Dermis microvascular lymphatic vessel endothelial cell (primary cell): Measurements from ENCODE around the gene XRRA1. TPM values are rescaled to one million over a fixed set of nuclear protein-coding genes. Genes with fewer than 3 reads are reported as not detected.

Experiments used
- DNase-seq, 2 donors: peaks; one replicate each; pipeline versions ENCODE4 v3.0.0 to v3.0.0-alpha.2; 2010; ENCODE audit warnings: low read depth in 2 of 2
- total RNA-seq: library from RNA; depleted of rRNA; stranded (reverse); fragments of >200 nt; gene quantifications from 2 replicates; pipeline ENCODE4 v1.2.1, GENCODE V29; 2014

Gene XRRA1
- total RNA-seq, 1 donor from 2014 or later = 6.2 TPM

DNA sequence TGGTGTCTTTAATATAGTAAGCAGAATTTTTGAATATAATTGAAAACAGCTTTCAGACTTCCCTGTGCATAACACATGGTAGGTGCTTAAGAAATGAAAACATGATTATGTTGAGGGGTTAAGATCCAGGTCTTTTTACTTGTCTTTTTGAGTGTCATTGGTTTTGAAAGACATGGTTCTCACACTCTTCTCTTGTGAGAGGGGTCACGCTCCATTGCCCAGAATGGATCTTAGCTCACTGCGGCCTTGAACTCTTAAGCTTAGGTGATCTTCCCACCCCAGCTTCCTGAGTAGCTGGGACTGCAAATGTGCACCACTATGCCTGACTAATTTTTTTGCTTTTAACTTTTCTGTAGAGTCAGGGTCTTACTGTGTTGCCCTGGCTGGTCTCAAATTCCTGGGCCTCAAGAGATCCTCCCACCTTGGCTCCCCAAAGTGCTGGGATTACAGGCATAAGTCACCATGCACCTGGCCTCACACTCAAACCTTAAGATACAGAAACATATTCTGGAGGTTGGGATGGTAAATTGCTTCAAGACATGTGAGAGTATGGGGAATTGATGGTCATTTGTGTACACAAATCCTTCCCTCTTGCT lies 1.6 kb upstream of the XRRA1 start:
- no peak for DNase-seq

DNA sequence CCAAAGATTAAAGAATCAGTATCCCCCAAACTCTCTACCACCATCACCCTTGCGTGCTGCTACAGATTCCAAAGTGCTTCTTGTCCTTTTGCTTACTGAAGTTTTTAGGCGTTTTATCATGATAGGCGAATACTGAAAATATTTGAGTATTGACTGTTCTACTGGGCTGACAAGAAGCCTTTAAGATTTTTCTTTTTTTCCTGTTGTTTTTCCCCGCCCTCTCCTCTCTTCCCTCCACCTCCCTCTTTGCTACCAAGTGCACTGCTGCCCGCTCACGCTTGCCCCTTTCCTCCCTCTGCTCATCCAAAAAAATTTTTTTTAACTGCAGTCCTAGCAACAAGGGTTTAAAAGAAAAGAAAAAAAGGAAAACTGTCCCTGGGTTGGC lies 854 bp upstream of the XRRA1 start:
- peak in 1 of 2 donors; percentile 27 for DNase-seq

DNA sequence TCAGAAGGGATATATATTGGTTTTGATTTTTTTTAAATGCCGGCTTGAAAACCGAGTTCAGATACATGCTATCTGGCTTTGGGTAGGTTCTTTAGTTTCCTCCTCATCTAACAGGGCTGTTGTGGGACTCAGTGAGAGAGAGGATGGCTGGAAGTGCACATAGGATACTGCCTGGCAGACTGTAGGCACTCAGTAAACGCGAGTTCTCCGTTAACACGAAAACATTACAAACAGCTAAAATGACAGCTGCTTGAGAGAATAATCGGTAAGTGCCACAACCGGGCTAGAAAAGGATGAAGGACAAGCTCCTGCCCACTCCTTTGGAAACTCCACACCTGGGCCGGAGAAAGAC lies 369 bp downstream of the XRRA1 start:
- peak in 1 of 2 donors; percentile 33 for DNase-seq

DNA sequence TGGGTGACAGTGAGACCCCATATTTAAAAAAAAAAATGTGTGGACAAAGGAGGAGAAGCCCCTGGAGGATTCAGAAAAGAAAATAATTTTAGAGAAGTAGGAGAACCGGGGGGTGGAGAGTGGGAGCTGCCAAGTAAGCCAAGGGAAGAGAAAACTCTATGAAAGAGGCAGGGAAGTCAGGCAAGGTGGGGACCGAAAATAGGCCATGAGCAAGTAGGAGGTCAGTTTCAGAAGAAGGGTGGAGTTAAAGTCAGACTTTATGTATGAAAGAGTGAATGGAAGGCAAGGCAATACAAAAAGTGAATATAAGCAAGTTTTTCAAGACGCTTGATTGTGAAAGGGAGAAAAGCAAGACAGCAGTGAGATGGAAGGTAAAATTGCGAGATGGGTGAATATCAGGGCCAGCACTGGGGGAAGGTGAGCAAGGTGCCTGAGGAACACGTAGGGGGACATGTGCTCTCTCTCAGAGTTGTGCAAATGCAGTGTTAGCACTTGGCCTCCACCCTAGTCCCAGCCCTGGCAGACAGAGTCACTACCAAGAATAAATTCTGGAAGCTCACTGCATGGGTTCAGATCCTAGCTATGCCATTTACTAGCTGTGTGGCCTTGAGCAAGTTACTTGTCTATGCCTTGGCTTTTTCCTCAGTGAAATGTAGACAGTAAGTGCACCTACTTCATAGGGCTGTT lies 6.7 kb downstream of the XRRA1 start:
- no peak for DNase-seq

DNA sequence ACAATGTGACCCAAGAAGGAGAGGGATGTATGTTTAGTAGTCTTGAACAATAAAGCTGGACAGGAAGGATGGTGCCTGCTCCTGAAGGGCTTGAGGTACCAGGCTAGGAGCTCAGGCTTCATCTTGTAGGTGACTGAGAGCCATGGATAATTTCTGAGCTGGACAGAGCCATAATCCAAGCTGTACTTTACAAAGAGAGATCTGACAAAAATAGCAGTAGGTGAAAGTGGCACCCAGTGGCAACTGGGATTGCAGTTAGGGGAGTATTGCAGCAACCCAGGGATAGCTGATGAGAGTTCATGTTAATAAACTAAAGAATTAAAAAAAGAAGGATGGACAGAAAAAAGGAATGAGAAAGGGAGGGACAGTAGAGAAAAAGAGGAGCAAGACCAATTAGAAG lies 7.4 kb downstream of the XRRA1 start:
- DNase-seq = no peak

DNA sequence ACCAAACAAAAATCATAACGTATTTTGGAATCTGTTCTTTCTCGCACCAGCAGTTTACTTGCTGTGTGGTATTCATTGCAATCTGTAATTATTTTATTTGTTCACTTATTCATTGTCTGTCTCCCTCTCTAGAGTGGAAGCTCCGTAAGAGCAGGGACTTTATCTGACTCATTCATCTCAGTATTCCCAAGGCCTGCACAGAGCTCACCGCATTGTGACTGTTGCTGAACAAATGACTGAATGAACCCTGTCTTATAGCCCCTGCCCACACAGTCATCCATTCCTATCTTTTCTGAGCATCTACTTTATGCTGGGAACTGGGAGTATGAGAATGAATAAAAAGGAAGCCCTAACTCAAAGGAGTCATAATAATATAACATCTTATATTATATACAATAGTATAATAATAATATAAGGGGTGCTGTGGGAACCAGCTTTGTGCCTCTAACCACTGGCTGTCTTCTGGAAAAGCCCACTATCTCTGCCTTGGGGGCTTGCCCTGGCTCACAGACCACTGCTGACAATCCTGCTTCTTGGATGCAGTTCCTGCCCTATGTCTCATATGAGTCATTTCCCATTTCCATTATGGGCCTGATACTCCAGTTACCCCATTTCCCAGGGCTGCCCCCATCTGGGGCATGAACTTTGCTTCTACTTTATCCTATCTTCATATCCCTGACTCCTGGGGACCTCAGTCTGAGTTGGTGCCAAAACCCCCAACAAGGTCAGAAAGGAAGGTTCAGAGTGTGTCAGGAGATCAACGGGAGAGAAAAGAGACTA lies 11.0 kb downstream of the XRRA1 start:
- peak; percentile 18 to 76 for DNase-seq

DNA sequence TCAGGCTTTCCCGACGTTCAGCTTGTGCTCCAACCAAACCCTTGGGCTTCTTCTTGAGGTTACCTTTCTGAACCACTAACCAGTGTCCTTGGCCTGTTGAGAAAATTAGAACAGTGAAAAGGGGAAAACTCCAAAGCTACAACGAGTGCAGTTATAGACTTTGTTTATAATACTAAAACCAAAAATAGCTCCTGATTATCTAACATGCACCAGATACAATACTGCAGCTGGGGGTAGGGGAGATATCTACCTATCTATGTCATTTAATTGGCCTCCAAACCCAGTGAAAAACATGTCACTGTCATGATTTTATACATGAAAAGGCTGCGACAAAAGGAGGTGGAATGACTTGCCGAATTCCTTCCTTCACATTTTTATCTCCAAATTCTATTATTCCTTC lies 11.9 kb downstream of the XRRA1 start:
- DNase-seq = no peak

DNA sequence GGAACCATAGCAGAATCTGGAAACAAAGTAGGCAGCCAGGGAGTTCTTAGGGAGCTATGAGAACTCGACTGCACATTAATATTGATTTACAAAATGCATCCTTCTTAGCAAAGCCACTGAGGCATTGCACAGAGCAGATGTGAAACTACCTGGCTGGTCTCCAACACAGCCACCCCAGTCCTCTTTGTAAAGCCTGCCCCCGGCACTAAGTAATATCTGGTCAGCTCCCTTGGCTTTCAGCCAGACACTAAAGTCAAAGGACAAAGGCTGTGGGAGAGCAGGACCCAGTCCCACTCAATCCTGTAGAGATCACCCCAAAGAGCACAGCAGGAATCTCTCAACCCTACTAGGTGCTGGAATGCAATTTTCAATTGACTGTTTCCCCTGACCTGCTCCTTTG lies 12.8 kb downstream of the XRRA1 start:
- no peak for DNase-seq

DNA sequence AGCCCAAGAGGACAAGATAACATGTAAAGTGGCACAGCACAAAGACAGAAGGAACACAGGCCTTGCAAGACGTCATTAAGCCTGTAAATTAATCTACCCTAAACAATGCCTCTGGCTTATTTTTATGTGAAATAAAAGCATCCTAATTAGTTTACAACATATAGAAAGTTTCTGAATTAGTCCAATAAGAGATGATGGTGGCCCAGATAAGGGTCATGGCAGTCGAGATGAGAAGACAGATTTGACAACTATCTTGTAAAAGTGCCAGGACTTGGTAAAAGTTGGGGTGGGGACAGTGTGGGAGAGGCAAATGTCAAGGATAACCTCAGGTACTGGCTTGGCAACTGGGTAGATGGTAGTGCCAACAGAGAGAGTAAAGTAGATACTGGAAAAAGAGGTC lies 13.6 kb downstream of the XRRA1 start:
- no peak for DNase-seq

DNA sequence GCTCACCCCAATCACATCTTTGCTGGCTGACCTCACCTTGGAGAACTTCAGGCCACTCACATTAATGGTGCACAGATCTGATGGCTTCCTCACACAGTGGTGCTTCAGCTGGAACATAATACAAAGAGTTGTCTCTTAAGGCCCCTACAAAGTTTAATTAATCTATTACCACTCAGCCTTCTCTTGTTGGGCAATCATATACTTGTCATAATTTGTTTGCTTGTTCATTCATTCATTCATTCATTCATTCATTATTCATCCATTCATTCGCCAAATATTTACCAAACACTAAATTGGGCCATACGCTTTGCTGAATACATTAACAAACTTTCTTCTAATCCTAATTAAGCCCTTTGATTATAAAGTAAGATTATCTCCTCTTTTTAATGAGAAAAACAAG lies 15.1 kb downstream of the XRRA1 start:
- DNase-seq = no peak

DNA sequence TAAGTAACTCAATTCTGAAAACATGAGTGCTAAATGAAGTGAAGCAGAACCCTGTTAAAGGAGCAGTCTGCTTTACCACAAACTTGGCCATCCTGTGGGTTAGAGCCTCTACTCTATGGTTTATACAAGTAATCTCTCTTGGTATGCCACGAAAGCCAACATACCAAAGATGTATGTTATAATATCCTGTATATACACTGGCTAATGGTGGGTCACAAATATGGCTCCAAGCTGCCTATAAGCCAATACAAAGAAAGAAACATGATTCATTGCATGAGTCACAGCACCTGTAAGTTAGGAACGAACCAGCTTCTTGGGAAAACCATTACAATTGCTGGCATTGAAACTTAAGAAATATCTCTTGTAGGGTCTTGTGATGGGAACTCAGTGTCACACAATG lies 16.1 kb downstream of the XRRA1 start:
- DNase-seq = peak in 1 of 2 donors; percentile 62

DNA sequence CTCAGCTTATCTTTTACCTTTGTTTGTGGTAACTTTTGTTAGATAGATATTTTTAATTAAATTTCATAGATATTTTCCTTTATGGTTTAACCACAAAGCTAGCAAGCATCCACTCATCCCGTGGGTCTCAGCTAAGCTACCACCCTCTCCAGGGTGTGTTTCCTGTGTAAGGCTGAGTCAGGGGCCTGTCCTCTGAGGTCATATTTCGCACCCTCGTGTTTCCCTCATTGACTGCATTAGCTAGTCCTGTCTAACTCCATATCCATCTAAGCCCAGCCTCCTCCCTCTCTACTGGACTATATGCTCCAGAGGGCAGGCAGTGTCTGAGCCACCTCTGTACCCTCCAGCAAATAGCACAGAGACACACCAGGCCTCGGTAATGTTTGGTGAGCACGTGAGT lies 16.7 kb downstream of the XRRA1 start:
- DNase-seq = peak in 1 of 2 donors; percentile 68

DNA sequence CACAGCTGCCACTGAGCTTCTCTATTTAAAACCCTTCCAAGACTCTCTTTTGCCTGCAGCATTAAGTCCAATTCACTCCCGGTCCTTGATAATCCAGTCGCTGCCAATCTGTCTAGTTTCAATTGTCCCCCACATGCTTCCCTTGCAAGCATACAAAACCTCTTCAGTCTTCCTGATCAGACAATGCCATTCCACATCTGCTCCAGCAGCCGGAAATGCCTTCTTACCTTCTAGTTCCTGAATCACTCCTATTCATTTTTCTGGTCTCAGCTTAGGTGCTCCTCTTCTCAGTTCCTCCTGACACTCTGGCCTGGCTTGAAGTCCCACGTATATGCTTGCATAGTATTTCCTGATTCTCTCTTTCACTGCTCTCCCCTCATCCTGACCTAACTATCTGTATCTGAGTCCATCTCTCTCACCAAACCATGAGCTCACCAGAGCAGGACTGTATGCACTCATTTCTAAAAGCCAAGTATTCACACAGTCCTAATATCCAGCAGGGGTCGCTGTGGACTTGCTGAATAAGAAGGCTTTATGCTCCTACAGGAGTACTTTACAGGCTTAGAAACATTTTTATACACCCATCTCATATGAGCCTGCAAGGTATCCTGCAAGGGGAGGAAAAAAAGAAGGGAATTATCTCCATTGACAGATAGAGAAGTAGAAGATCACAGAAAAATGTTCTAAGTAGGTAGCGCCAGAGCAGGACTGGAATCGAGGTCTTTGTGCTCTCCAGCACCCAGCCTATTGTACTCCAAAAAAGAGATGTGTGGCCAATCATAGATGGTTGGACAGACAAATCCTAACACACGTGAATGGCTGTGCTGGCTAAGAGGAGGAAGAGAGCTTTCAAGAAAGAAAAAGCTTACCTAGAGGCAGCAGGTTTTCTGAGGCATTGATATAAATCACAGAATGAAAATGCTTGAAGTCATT lies 19.2 kb downstream of the XRRA1 start:
- DNase-seq = peak; percentile 96 to 97

DNA sequence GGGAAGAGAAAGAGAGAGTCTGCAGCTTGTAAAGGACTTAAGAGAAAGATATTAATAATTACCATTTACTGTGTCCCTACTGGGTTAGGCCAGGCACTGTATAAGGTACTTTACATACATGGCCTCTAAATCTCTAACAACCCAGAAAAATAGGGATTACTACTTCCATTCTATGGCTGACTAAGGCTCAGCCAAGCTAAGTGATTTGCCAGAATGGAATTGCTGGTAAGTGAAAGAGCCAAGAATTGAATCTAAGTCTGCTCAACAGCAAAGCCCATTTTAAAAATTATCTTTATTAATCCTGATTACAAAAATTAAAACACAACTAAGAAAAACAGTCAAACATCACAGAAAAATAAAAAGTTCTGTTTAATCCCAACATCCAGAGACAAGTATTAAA lies 21.4 kb downstream of the XRRA1 start:
- DNase-seq = no peak

DNA sequence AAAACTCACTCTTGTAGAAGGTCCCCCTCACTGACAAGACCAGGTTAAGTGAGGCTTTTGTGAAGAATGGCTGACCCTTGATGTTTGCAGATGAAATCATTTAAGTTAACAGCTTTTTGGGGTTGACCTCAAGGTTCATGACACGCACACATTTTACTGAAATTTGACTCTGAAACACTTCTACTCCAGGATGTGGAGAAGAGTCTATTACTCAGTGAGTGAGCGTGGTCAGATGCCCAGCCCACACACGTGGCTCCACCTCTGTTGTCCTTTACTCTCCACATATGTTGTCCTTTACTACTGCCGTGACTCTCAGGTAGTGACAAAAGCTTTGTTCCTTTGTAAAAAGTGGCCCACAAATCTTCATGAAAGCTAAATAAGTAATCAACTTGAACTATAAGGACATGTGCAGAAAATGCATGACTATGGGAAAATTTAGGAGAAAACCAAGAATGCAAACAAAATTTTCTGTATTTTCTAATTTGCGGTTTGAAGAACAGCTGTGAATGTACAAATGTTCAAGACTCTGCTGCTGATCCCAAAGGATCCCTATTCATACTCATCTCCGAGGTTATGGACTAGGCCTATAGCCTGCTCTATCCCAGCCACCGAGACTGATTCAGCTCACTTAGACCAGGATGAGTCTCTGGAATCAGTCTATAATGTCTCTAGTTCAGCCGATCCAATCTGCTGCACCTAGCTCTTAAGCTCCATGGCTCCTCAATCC lies 22.4 kb downstream of the XRRA1 start:
- DNase-seq = no peak

DNA sequence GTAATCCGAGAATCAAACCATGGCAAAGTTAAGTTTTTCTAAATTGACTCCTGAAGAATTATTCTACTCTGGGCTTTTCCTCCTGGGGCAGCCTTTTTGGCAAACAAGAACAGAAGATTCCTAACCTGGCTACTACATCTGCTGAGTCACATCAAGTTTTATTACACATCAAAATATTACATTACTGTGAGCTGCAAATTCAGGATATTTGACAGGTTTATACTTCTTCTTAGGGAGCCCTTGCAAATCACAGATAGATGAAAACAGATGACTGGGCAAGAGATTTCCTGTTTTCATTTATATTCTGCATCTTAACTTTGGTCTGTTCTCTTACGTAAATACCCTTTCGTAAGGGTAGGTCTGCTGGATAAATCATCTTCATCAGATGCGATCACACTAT lies 23.6 kb downstream of the XRRA1 start:
- no peak for DNase-seq

DNA sequence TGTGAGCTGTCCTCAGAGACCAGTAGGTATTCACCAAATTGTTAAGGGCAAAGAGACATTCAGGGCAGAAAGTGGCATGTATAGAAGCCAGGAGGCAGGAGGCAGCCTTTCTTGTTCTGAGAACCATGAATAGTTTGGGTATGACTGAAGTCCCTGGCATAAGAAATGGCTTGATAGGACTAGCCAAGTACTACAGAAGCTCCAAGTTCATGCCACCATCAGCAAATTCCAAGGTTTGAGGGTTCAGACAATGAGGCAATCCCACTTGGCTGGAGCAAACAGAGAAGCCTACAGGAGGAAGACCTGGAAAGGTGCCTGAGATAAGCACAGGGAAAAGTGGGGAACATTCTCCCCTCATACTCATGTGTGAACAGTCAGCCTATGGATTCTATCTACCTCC lies 25.8 kb downstream of the XRRA1 start:
- no peak for DNase-seq

DNA sequence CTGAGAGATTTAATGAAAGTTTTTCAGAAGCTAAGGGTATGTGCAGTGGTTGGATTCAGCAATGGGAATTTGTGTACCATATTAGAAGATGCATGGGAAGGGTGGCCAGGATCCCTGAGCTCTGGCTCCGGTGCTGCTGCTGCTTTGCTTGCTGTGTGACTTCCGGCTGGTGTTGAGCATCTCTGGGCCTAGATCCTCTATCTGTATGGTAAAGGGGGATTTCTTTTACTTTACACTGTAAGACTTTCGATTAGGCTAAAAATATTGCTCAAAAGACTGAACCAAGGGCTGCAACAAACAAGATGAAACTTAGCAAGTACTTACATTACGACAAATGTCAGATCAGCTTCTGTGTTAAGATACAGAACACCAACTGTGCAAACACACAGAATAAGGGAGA lies 39.1 kb downstream of the XRRA1 start:
- DNase-seq = no peak

DNA sequence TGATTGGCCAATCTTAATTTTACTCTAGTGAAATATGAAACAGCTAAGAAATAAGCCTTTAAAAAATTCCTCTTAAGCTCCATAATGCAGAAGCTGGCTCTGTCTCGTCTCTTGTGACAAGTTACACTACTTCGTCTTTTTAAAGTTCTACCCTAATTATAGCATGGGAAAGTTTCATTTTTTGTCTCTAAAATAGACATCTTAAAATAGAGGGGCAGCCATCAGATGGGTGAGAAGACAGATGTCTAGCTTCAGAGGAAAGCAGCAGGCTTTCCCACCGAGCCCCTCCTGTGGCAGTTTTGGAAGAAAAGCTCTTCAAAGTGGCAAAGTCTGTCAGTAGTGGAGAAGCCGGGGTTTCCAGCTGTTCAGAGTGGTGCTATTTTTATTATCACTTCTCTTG lies 39.5 kb downstream of the XRRA1 start:
- no peak for DNase-seq

DNA sequence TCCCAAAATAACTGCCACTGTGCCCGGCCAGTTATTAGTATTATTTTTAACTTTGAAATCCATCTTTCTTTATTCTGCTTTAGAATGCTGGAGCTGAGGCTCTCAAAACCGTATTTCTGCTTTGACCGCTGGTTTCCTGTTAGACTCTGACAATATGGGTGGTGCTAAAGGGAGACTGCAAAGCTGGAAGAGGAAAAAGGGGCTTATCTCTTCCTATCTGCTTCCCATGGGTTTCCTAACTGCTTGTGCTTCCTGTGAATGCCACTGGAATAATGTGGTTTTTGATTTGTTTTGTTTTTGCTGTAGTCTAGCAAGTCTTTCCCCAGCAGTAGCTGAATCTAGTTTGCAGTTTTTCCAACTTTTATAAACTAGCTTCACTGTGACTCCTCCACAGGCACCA lies 43.6 kb downstream of the XRRA1 start:
- DNase-seq = peak; percentile 51 to 52

DNA sequence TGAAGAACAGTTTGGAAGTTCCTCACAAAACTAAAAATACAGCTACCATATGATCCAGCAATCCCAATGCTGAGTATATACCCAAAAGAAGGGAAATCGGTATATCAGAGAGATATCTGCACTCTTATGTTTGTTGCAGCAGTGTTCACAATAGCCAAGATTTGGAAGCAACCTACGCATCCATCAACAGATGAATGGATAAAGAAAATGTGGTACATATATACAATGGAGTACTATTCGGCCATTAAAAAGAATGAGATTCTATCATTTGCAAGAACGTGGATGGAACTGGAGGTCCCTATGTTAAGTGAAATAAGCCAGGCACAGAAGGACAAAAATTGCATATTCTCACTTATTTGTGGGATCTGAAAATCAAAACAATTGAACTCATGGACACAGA lies 46.5 kb downstream of the XRRA1 start:
- no peak for DNase-seq
